HUES48 (cell line): ENCODE measurements around the gene TSGA10IP.

Source experiments
- H3K27ac ChIP-seq: one replicate; pipeline ENCODE4 v1.7.0; 2013; ENCODE audit warnings: low read depth, low read length, inconsistent platforms
- H3K27me3 ChIP-seq: 2 replicates; pipeline ENCODE4 v1.6.1; 2013; ENCODE audit warnings: mild to moderate bottlenecking, low read length; ENCODE audit not compliant: control insufficient read depth, insufficient read depth
- H3K36me3 ChIP-seq: 2 replicates; pipeline ENCODE4 v1.6.1; 2013; ENCODE audit warnings: low read length; ENCODE audit not compliant: control insufficient read depth, insufficient read depth
- H3K4me1 ChIP-seq: 2 replicates; pipeline ENCODE4 v1.6.1; 2013; ENCODE audit warnings: mild to moderate bottlenecking, low read length; ENCODE audit not compliant: control insufficient read depth, insufficient read depth
- H3K4me3 ChIP-seq: 2 replicates; pipeline ENCODE4 v1.5.1; 2013; ENCODE audit warnings: mild to moderate bottlenecking, low read depth, low read length
- H3K9ac ChIP-seq: 2 replicates; pipeline ENCODE4 v1.6.1; 2013; ENCODE audit warnings: mild to moderate bottlenecking, low read depth, low read length, moderate library complexity
- H3K9me3 ChIP-seq: 2 replicates; pipeline ENCODE4 v1.6.1; 2013; ENCODE audit warnings: low read length; ENCODE audit not compliant: control insufficient read depth, insufficient read depth

Gene TSGA10IP

GRCh38 chr11:65903715-65904114 lies 41.6 kb upstream of the TSGA10IP start:
- H3K27ac ChIP-seq, result peak overlapping the region; percentile 25
- peaks cover 59% of the 10 kb centered on the region for H3K27me3 ChIP-seq
- H3K36me3 ChIP-seq, result no peaks in the 10 kb centered on the region
- H3K9ac ChIP-seq, result no peak overlapping the region
- no peaks in the 10 kb centered on the region for H3K9me3 ChIP-seq
- no peak overlapping the region for H3K4me3 ChIP-seq
- H3K4me1 ChIP-seq, result peaks cover 9% of the 10 kb centered on the region

- no peaks in the 10 kb centered on the region for H3K9me3 ChIP-seq
- H3K9ac ChIP-seq, result no peak overlapping the region
- H3K4me3 ChIP-seq, result no peak overlapping the region
- H3K27me3 ChIP-seq, result peaks cover 40% of the 10 kb centered on the region
- H3K4me1 ChIP-seq, result peaks cover 9% of the 10 kb centered on the region; the same call in 1 of the 2 replicates
- no peak overlapping the region for H3K27ac ChIP-seq
- no peaks in the 10 kb centered on the region for H3K36me3 ChIP-seq
Observed at GRCh38 chr11:65906602-65907001, 38.7 kb upstream of the TSGA10IP start.

DNA sequence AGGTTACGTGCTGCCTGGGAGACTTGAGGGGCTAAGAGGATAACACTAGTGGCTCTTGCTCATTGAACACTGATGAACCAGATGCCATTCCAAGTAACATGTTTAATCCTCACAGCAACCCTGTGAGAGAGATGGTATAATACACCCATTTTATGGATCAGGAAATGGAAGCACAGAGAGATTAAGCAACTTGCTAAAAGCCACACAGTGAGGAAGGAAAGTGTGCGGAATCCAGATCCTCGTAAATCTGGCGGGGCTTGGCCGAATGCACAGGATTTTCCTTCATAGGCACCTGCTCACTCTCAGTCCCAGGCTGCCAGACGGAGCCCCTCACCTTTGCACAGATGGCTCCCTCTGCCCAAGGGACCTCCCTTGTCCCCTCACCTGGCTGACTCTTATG lies 37.4 kb upstream of the TSGA10IP start:
- no peak overlapping the region for H3K27ac ChIP-seq
- peaks cover 28% of the 10 kb centered on the region for H3K27me3 ChIP-seq
- no peaks in the 10 kb centered on the region for H3K9me3 ChIP-seq

GRCh38 chr11:65911682-65912568 lies 33.4 kb upstream of the TSGA10IP start:
- no peak overlapping the region for H3K4me3 ChIP-seq
- H3K27ac ChIP-seq, result peak overlapping the region; percentile 9
- no peak overlapping the region for H3K9ac ChIP-seq
- peaks cover 11% of the 10 kb centered on the region; the same call in 1 of the 2 replicates for H3K4me1 ChIP-seq
- no peaks in the 10 kb centered on the region for H3K9me3 ChIP-seq
- peaks cover 13% of the 10 kb centered on the region for H3K27me3 ChIP-seq
- H3K36me3 ChIP-seq, result no peaks in the 10 kb centered on the region; the same call in 1 of the 2 replicates

More for the DNA sequence above, 37.4 kb upstream of the TSGA10IP start:
- peaks cover 11% of the 10 kb centered on the region for H3K4me1 ChIP-seq
- no peak overlapping the region for H3K9ac ChIP-seq
- H3K36me3 ChIP-seq, result no peaks in the 10 kb centered on the region
- H3K4me3 ChIP-seq, result no peak overlapping the region

DNA sequence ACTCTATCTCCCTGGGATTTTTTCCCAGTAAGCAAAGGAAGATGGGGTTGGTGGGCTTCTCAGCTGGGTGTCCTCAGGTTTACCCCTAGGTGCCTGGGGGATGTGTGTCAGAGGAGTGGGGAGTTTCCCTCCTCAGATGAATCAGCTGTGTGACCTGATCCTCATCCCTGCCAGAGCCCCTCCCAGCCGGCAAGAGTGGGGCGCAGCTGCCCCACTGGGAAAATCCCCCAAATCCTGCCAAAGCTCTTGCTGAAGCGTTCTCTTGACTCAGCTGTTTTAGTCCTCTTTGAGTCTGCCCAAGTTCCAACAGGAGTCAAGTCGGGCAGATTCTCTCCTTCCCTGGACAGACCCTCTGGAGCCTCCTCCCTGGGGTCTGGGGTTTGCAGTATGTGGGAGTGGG lies 32.4 kb upstream of the TSGA10IP start:
- peaks cover 12% of the 10 kb centered on the region; the same call in 1 of the 2 replicates for H3K4me1 ChIP-seq
- H3K9me3 ChIP-seq, result no peaks in the 10 kb centered on the region
- peaks cover 3% of the 10 kb centered on the region; the same call in 1 of the 2 replicates for H3K36me3 ChIP-seq
- H3K9ac ChIP-seq, result no peak overlapping the region
- no peak overlapping the region for H3K4me3 ChIP-seq
- peaks cover 10% of the 10 kb centered on the region for H3K27me3 ChIP-seq
- no peak overlapping the region for H3K27ac ChIP-seq

- H3K9ac ChIP-seq, result no peak overlapping the region
- no peaks in the 10 kb centered on the region for H3K9me3 ChIP-seq
- H3K4me1 ChIP-seq, result peaks cover 16% of the 10 kb centered on the region; the same call in 1 of the 2 replicates
- H3K4me3 ChIP-seq, result no peak overlapping the region
- H3K36me3 ChIP-seq, result peaks cover 3% of the 10 kb centered on the region; the same call in 1 of the 2 replicates
- peak overlapping the region; percentile 85 for H3K27ac ChIP-seq
- no peaks in the 10 kb centered on the region; the same call in 1 of the 2 replicates for H3K27me3 ChIP-seq
Observed at GRCh38 chr11:65915101-65915820, 30.0 kb upstream of the TSGA10IP start.

DNA sequence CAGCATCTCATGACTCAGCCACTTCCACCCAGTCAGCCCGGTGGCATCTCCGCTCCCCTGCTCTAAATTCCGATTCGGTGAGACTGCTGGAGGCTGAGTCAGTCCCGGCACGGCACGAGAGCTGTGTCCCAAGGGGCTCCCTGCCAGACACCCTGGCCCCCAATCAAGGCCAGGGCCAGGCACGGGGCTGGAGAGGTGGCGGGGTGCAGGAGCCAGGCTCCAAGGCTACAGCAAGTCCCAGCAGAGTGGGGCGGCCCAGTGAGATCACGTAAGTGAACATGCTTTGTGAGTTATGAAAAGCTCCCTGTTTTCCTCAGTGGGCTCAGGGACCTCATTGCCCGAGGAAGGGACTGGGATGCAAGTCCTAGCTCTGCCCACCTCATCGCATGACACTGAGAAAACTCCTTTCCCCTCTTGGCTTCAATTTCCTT lies 29.4 kb upstream of the TSGA10IP start:
- Histone ChIP-seq H3K9me3 (no peaks in the 10 kb centered on the region), H3K36me3 (peaks cover 6% of the 10 kb centered on the region), H3K27me3 (no peaks in the 10 kb centered on the region), H3K9ac (0 out of 2 replicates have a peak overlapping the region, but pooled peaks have one; percentile 18), H3K4me1 (peaks cover 16% of the 10 kb centered on the region; the same call in 1 of the 2 replicates), H3K4me3 (no peak overlapping the region), H3K27ac (peak overlapping the region; percentile 85)

DNA sequence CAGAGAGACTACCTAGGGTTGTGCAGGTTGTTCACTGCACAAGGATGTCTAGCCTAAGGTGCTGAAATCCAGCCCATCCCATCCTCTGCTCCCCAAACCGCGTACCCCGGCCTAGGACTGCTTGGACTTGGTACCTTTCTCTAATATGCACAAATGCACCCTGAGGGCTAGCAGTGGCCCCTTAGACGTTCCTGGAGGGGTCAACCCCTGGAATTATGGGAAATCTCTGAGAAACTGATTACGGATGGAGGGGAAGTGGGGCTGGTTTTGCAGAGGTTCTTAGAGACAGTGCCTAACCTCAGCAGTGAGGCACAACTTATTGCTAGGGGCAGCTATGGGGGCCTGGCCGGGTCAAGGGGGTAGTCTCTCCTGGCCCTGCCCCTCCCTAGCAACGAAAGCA lies 28.9 kb upstream of the TSGA10IP start:
- H3K4me1 ChIP-seq, result peaks cover 16% of the 10 kb centered on the region; the same call in 1 of the 2 replicates
- no peaks in the 10 kb centered on the region for H3K27me3 ChIP-seq
- no peaks in the 10 kb centered on the region for H3K9me3 ChIP-seq
- no peak overlapping the region for H3K4me3 ChIP-seq
- H3K27ac ChIP-seq, result peak overlapping the region; percentile 85
- no peak overlapping the region for H3K9ac ChIP-seq
- peaks cover 7% of the 10 kb centered on the region for H3K36me3 ChIP-seq

- Histone ChIP-seq H3K27me3 (no peaks in the 10 kb centered on the region), H3K9ac (no peak overlapping the region), H3K4me1 (peaks cover 14% of the 10 kb centered on the region; the same call in 1 of the 2 replicates), H3K9me3 (no peaks in the 10 kb centered on the region), H3K27ac (no peak overlapping the region), H3K36me3 (peaks cover 10% of the 10 kb centered on the region), H3K4me3 (no peak overlapping the region)
Observed at GRCh38 chr11:65917077-65917433, 28.2 kb upstream of the TSGA10IP start.

- H3K27me3 ChIP-seq, result no peaks in the 10 kb centered on the region
- peaks cover 16% of the 10 kb centered on the region for H3K36me3 ChIP-seq
- peak overlapping the region; percentile 88 for H3K4me3 ChIP-seq
- peaks cover 13% of the 10 kb centered on the region; the same call in 1 of the 2 replicates for H3K4me1 ChIP-seq
- no peaks in the 10 kb centered on the region for H3K9me3 ChIP-seq
- no peak overlapping the region; the same call in 1 of the 2 replicates for H3K9ac ChIP-seq
- H3K27ac ChIP-seq, result no peak overlapping the region
Observed at GRCh38 chr11:65917434-65918210, 27.7 kb upstream of the TSGA10IP start.
